ENCODE data around the gene POU2F1. TPM values are rescaled to one million over a fixed set of nuclear protein-coding genes. Genes with fewer than 3 reads are reported as not detected.

Gene POU2F1
- total RNA-seq, 1 donor from 2014 or later: 3.9 TPM

DNA sequence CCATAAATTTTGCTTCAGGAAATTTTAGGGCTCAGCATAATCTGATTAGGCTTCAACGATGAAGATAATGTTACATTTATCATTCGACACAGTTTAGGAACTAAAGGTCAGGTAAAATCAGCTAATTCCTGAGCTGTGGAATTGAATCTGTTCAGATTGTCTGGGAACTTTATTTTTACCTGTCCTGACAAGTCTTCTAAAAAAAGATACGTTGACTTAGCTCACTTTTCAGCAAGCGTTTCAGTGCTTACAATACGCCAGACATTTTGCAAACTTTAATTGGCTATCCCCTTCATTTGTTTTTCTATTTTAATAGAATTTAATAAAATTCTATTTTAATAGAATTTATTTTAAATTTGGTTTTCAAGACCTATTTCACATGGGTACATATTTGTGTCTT, 57.8 kb downstream of the POU2F1 start:
- Histone ChIP-seq H3K4me3 (ENCODE audit: low read depth, low read length) (no peak overlapping the region), H3K36me3 (ENCODE audit: control insufficient read depth, insufficient read depth, low read length) (no peaks in the 10 kb centered on the region), H3K27me3 (ENCODE audit: control insufficient read depth, insufficient read depth, low read length) (no peaks in the 10 kb centered on the region)
- TF ChIP-seq CTCF (IDR thresholded peaks at IDR 0.05; ENCODE audit: insufficient read depth, low read length, severe bottlenecking): no peak
- FAIRE-seq (peak; percentile 32), DNase-seq (ENCODE audit: low read depth) (peak; percentile 54)

DNA sequence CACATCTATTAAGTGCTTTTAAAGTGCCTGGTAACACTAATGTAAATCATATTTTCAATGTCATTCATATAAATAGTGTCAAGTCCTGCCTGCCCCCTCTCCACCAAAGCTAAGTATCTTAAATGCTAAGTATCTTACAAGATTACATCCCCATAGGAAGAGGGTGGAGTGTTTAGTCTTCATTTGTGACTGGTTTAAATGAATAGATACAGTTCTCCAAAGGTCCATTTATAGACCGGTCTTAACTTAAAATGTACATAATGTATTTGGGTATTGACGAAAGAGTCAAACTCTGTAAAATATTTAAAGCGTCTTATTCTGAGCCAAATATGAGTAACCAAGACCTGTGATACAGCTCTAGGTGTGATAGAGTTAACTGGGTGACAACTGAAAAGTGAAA, 60.2 kb downstream of the POU2F1 start:
- Histone ChIP-seq H3K27me3 (ENCODE audit: control insufficient read depth, insufficient read depth, low read length) (no peaks in the 10 kb centered on the region), H3K4me3 (ENCODE audit: low read depth, low read length) (no peak overlapping the region), H3K36me3 (ENCODE audit: control insufficient read depth, insufficient read depth, low read length) (no peaks in the 10 kb centered on the region)
- TF ChIP-seq CTCF (IDR thresholded peaks at IDR 0.05; ENCODE audit: insufficient read depth, low read length, severe bottlenecking): no peak
- DNase-seq (ENCODE audit: low read depth) (no peak), FAIRE-seq (no peak)

DNA sequence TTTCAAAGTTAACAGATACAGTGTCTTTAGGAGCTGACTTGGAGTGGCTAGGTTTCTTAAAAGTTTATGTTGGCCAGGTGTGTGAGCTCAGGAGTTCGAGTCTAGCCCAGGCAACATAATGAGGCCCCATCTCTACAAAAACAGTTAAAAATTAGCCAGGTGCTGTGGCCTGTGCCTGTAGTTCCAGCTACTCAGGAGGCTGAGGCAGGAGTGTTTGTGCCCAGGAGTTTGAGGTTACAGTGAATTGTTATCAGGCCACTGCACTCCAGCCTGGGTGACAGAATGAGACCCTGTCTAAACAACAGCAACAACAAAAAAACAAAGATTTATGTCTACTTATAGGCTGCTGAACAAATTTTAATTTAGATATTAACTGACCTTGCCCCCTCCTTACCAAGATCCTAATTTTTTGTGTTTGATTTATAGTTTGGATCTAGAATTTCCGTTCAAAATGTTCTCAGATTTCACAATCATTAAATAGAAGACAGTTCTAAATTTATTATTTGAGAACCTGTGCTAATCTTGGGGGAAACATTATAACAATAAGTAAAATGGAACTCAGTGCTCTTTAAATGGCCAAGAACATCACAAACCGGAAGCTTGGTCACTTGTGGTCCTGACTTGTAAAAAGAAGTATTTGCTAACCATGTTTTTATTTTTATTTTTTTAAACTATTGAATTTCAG, 67.8 kb downstream of the POU2F1 start:
- no peaks in the 10 kb centered on the region for H3K36me3 ChIP-seq (ENCODE audit: control insufficient read depth, insufficient read depth, low read length)
- TF ChIP-seq CTCF (IDR thresholded peaks at IDR 0.05; ENCODE audit: insufficient read depth, low read length, severe bottlenecking): no peak
- H3K4me3 ChIP-seq (ENCODE audit: low read depth, low read length): no peak overlapping the region
- FAIRE-seq (no peak), DNase-seq (ENCODE audit: low read depth) (no peak)
- H3K27me3 ChIP-seq (ENCODE audit: control insufficient read depth, insufficient read depth, low read length): no peaks in the 10 kb centered on the region

DNA sequence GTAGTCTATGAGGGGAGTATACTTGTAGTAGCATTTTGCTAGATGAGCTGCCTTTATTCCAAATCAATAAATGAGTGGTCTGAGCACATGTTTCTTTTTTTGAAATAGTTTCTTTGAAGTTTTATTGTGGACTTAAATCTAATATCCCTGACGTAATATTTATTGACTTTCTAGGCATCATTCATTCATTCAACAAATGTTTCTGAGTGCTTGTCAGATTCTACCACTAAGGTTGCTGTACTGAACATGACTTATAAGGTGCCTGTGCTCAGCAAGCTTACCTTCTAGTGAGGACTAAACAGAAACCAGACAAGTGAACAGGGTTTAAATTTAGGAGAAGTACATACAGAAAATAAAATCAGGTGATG, 68.4 kb downstream of the POU2F1 start:
- Histone ChIP-seq H3K27me3 (ENCODE audit: control insufficient read depth, insufficient read depth, low read length) (no peaks in the 10 kb centered on the region), H3K4me3 (ENCODE audit: low read depth, low read length) (no peak overlapping the region), H3K36me3 (ENCODE audit: control insufficient read depth, insufficient read depth, low read length) (no peaks in the 10 kb centered on the region)
- TF ChIP-seq CTCF (IDR thresholded peaks at IDR 0.05; ENCODE audit: insufficient read depth, low read length, severe bottlenecking): no peak
- no peak for FAIRE-seq
- no peak for DNase-seq (ENCODE audit: low read depth)

DNA sequence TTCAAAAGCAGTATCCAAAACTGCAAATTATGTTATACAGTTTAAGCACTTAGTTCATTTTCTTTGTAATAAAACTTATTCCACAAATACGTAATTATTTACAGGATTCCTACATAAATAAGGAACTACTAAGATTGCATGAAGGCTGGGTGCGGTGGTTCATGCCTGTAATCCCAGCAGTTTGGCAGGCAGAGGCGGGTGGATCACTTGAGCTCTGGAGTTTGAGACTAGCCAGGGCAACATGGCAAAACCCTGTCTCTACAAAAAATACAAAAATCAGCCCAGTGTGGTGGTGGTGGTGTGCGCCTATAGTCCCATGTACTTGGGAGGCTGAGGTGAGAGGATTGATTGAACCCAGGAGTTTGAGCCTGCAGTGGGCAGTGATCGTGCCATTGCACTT, 69.3 kb downstream of the POU2F1 start:
- H3K4me3 ChIP-seq (ENCODE audit: low read depth, low read length): no peak overlapping the region
- no peaks in the 10 kb centered on the region for H3K27me3 ChIP-seq (ENCODE audit: control insufficient read depth, insufficient read depth, low read length)
- no peak for FAIRE-seq
- TF ChIP-seq CTCF (IDR thresholded peaks at IDR 0.05; ENCODE audit: insufficient read depth, low read length, severe bottlenecking): no peak
- DNase-seq (ENCODE audit: low read depth): no peak
- no peaks in the 10 kb centered on the region for H3K36me3 ChIP-seq (ENCODE audit: control insufficient read depth, insufficient read depth, low read length)

Measured in bronchial epithelial cell (primary cell).